Stimulated activated CD4-positive, alpha-beta T cell treated with anti-CD3 and anti-CD28 coated beads, Interleukin-12 subunit alpha, Interleukin-12 subunit beta, amount 100 ng/mL, for 48 hours (primary cell): ENCODE measurements around the gene CELA2B.
"Not testable (repeated sequence)": the region's sequence is repeated elsewhere in the genome, so short reads cannot be mapped to it uniquely, and the experiment has no call there.

ENCODE experiments used
- DNase-seq, 3 donors: peaks; one replicate each; pipeline ENCODE4 v3.0.0-alpha.2; 2020; ENCODE audit warnings: low read depth in 2 of 3, low spot score in 1 of 3

Gene CELA2B

GRCh38 chr1:15475752-15476314, at the start of gene CELA2B:
CELA2B (plus strand) TSS chr1:15476104; CDS start chr1:15476126, 22 bp downstream.
- DNase-seq = no peak

- DNase-seq = no peak
Observed at GRCh38 chr1:15426492-15427279, 49.2 kb upstream of the CELA2B start.

GRCh38 chr1:15427280-15427666, 48.6 kb upstream of the CELA2B start:
- no peak for DNase-seq

GRCh38 chr1:15428252-15428651, 47.7 kb upstream of the CELA2B start:
- DNase-seq = not testable (repeated sequence)

- DNase-seq = no peak
Observed at GRCh38 chr1:15428815-15429435, 47.0 kb upstream of the CELA2B start.

- DNase-seq = no peak
Observed at GRCh38 chr1:15429701-15430149, 46.2 kb upstream of the CELA2B start.

GRCh38 chr1:15430787-15431570, 44.9 kb upstream of the CELA2B start:
- DNase-seq = peak; percentile 51 to 77 (median 61)

GRCh38 chr1:15431571-15431948, 44.3 kb upstream of the CELA2B start:
- no peak for DNase-seq

GRCh38 chr1:15432324-15432723, 43.6 kb upstream of the CELA2B start:
- no peak for DNase-seq

- no peak for DNase-seq
Observed at GRCh38 chr1:15433471-15433870, 42.4 kb upstream of the CELA2B start.

GRCh38 chr1:15434739-15435138, 41.2 kb upstream of the CELA2B start:
- not testable (repeated sequence) for DNase-seq

GRCh38 chr1:15435239-15436077, 40.4 kb upstream of the CELA2B start:
- no peak for DNase-seq

GRCh38 chr1:15436881-15437442, 38.9 kb upstream of the CELA2B start:
- DNase-seq = no peak

- DNase-seq = no peak
Observed at GRCh38 chr1:15439325-15439724, 36.6 kb upstream of the CELA2B start.

GRCh38 chr1:15440357-15440756, 35.5 kb upstream of the CELA2B start:
- DNase-seq = no peak

GRCh38 chr1:15441247-15441646, 34.7 kb upstream of the CELA2B start:
- DNase-seq = no peak

- no peak for DNase-seq
Observed at GRCh38 chr1:15442119-15442518, 33.8 kb upstream of the CELA2B start.

GRCh38 chr1:15442759-15443158, 33.1 kb upstream of the CELA2B start:
- no peak for DNase-seq

- no peak for DNase-seq
Observed at GRCh38 chr1:15443281-15443680, 32.6 kb upstream of the CELA2B start.
